MM.1S (cell line): ENCODE results near the gene RUNX1.

Source experiments
- DNase-seq: peaks from one replicate; pipeline ENCODE4 v3.0.0-alpha.2; 2015
- H2AFZ ChIP-seq: fragments of 300-600 bp; sonication (generic); 2 replicates; pipeline ENCODE4 v1.6.0; 2016; ENCODE audit warnings: antibody characterized with exemption, low read length
- H3F3A ChIP-seq: fragments of 300-600 bp; sonication (generic); 2 replicates; pipeline ENCODE4 v1.6.1; 2016; ENCODE audit warnings: mild to moderate bottlenecking, antibody characterized with exemption, low read length, moderate library complexity, mixed read lengths; ENCODE audit not compliant: insufficient read depth
- H3K27ac ChIP-seq: fragments of 300-600 bp; sonication (generic); 2 replicates; pipeline ENCODE4 v1.5.1; 2016; ENCODE audit warnings: mild to moderate bottlenecking, low read length
- H3K27me3 ChIP-seq: fragments of 300-600 bp; sonication (generic); replicated peaks from 2 replicates; pipeline ENCODE4 v1.6.0; 2016; ENCODE audit warnings: low read length; ENCODE audit not compliant: insufficient read depth
- H3K36me3 ChIP-seq: fragments of 300-600 bp; sonication (generic); replicated peaks from 2 replicates; pipeline ENCODE4 v1.6.1; 2016; ENCODE audit warnings: mild to moderate bottlenecking, low read length, mixed read lengths; ENCODE audit not compliant: insufficient read depth
- H3K4me1 ChIP-seq: fragments of 300-600 bp; sonication (generic); 2 replicates; pipeline ENCODE4 v1.6.1; 2016; ENCODE audit warnings: low read length, mixed read lengths
- H3K4me2 ChIP-seq: fragments of 300-600 bp; sonication (generic); 2 replicates; pipeline ENCODE4 v1.6.0; 2016; ENCODE audit warnings: low read depth, low read length
- H3K4me3 ChIP-seq: fragments of 300-600 bp; sonication (generic); 2 replicates; pipeline ENCODE4 v1.5.1; 2016; ENCODE audit warnings: low read length, mixed read lengths
- H3K79me2 ChIP-seq: fragments of 300-600 bp; sonication (generic); 2 replicates; pipeline ENCODE4 v1.6.1; 2016; ENCODE audit warnings: mixed run types, low read length, mixed read lengths
- H3K9ac ChIP-seq: fragments of 300-600 bp; sonication (generic); 2 replicates; pipeline ENCODE4 v1.6.1; 2016; ENCODE audit warnings: low read length, mixed read lengths
- H3K9me2 ChIP-seq: fragments of 300-600 bp; sonication (generic); replicated peaks from 2 replicates; pipeline ENCODE4 v1.6.1; 2016; ENCODE audit warnings: mild to moderate bottlenecking, low read length, mixed read lengths; ENCODE audit not compliant: insufficient read depth
- H3K9me3 ChIP-seq: fragments of 300-600 bp; sonication (generic); replicated peaks from 2 replicates; pipeline ENCODE4 v1.6.1; 2016; ENCODE audit warnings: mild to moderate bottlenecking, low read length, mixed read lengths; ENCODE audit not compliant: insufficient read depth
- H4K20me1 ChIP-seq: fragments of 300-600 bp; sonication (generic); 2 replicates; pipeline ENCODE4 v1.6.1; 2016; ENCODE audit warnings: mild to moderate bottlenecking, low read length, moderate library complexity, mixed read lengths; ENCODE audit not compliant: insufficient read depth
- EZH2 ChIP-seq: fragments of 300-600 bp; sonication (generic); optimal IDR thresholded peaks from 2 replicates; pipeline ENCODE3; 2017; ENCODE audit warnings: low read depth, mild to moderate bottlenecking, antibody characterized with exemption, low read length, mixed read lengths
- EZH2phosphoT487 ChIP-seq: fragments of 300-600 bp; sonication (generic); IDR thresholded peaks from 2 replicates; pipeline ENCODE4 v1.6.1; 2018; ENCODE audit warnings: antibody characterized with exemption, low read length
- TF ChIP-seq, protein P1 (sequence below): fragments of 300-600 bp; sonication (generic); IDR thresholded peaks from 2 replicates; pipeline ENCODE4 v1.5.1; 2016; ENCODE audit warnings: antibody characterized with exemption, low read length, mixed read lengths

The RUNX1 gene

DNA sequence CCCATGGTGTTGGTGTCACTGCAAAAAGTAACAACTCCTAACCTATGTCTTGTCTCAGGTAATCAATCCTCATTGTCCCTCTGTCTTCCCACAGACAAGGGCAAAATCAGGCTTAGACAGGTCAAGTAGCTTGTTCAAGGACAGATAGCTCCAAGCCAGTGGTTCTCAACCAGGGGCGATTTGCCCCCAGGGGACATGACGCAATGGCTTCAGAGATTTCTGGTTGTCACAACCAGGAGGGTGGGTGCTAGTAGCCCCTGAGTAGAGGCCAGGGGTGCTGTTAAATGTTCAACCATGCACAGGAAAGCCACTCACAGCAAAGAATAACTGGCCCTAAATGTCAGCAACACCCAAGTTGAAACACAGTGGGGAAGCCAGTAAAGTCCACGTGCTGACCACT, 178.9 kb downstream of the RUNX1 start:
- Histone ChIP-seq H3K79me2 (peaks cover 25% of the 10 kb centered on the region; the same call in 1 of the 2 replicates), H3K9ac (no peak overlapping the region), H3K27me3 (no peaks in the 10 kb centered on the region), H3K4me3 (no peak overlapping the region), H3K36me3 (no peaks in the 10 kb centered on the region), H3K27ac (no peak overlapping the region), H3K4me1 (peaks cover 31% of the 10 kb centered on the region), H3K9me3 (no peaks in the 10 kb centered on the region), H3K9me2 (no peaks in the 10 kb centered on the region), H4K20me1 (no peaks in the 10 kb centered on the region), H3K4me2 (no peak overlapping the region), H2AFZ (no peak overlapping the region), H3F3A (peaks cover 26% of the 10 kb centered on the region)
- no peak for DNase-seq
- TF ChIP-seq EZH2, result no peak
- TF ChIP-seq EZH2phosphoT487, result no peak
- TF ChIP-seq, protein P1, sequence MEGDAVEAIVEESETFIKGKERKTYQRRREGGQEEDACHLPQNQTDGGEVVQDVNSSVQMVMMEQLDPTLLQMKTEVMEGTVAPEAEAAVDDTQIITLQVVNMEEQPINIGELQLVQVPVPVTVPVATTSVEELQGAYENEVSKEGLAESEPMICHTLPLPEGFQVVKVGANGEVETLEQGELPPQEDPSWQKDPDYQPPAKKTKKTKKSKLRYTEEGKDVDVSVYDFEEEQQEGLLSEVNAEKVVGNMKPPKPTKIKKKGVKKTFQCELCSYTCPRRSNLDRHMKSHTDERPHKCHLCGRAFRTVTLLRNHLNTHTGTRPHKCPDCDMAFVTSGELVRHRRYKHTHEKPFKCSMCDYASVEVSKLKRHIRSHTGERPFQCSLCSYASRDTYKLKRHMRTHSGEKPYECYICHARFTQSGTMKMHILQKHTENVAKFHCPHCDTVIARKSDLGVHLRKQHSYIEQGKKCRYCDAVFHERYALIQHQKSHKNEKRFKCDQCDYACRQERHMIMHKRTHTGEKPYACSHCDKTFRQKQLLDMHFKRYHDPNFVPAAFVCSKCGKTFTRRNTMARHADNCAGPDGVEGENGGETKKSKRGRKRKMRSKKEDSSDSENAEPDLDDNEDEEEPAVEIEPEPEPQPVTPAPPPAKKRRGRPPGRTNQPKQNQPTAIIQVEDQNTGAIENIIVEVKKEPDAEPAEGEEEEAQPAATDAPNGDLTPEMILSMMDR, result no peak

DNA sequence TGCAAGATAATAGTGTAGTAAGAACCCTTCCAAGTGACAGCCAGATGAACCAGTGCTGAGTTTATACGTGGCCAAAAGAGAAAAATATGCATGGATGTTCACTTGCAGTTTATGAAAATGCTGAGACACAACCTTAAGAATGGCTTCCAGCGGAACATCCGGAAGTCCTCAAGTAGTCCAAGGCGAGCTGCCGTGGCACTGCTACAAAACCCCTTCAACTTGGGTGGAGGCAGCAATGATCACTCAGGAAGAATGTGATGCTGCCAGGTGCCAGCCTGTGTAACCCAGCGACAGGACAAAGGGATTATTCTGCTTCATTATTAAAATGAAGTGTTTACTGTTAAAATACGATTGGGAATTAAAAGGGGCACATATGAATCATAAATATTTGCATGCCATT, 179.6 kb downstream of the RUNX1 start:
- Histone ChIP-seq H3F3A (peaks cover 26% of the 10 kb centered on the region), H3K27ac (no peak overlapping the region)

DNA sequence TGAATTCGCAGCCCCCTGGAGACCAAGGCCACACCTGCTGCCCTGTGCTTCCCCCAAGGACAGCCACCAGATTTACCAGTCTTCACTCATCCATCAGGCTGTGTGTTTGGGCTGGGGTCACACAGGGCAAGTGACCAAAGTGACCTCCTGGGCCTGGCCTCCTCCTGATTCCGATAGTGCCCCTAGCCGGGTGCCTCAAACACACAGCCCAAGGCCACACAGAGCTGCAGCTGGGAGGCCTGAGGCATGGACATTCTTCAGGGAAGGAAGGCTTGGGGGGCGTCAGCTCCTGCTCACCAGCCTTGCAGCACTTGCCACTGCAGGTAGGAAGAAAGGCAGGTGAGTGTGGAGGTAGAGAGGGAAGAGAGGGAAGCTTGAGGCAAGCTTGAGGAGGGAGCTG, 181.3 kb downstream of the RUNX1 start:
- Histone ChIP-seq H3K4me2 (no peak overlapping the region), H3K9ac (no peak overlapping the region), H3K9me2 (no peaks in the 10 kb centered on the region), H3K27me3 (no peaks in the 10 kb centered on the region), H3K9me3 (no peaks in the 10 kb centered on the region), H3K36me3 (no peaks in the 10 kb centered on the region), H3K4me1 (peaks cover 37% of the 10 kb centered on the region), H3F3A (peaks cover 29% of the 10 kb centered on the region), H3K79me2 (peaks cover 19% of the 10 kb centered on the region), H3K27ac (no peak overlapping the region), H4K20me1 (no peaks in the 10 kb centered on the region), H3K4me3 (no peak overlapping the region), H2AFZ (no peak overlapping the region)
- TF ChIP-seq EZH2 (no peak), EZH2phosphoT487 (no peak)
- TF ChIP-seq, protein P1, result no peak
- DNase-seq, result no peak

More for the DNA sequence above, 179.6 kb downstream of the RUNX1 start:
- H3K9me3 ChIP-seq, result no peaks in the 10 kb centered on the region
- no peak overlapping the region for H3K4me3 ChIP-seq
- H4K20me1 ChIP-seq, result no peaks in the 10 kb centered on the region
- peaks cover 25% of the 10 kb centered on the region; the same call in 1 of the 2 replicates for H3K79me2 ChIP-seq
- H3K4me2 ChIP-seq, result no peak overlapping the region
- no peaks in the 10 kb centered on the region for H3K27me3 ChIP-seq
- no peak overlapping the region for H2AFZ ChIP-seq
- H3K36me3 ChIP-seq, result no peaks in the 10 kb centered on the region
- DNase-seq, result no peak
- TF ChIP-seq EZH2phosphoT487, result no peak
- no peak for TF ChIP-seq EZH2
- no peaks in the 10 kb centered on the region for H3K9me2 ChIP-seq
- H3K9ac ChIP-seq, result no peak overlapping the region
- peaks cover 31% of the 10 kb centered on the region for H3K4me1 ChIP-seq

DNA sequence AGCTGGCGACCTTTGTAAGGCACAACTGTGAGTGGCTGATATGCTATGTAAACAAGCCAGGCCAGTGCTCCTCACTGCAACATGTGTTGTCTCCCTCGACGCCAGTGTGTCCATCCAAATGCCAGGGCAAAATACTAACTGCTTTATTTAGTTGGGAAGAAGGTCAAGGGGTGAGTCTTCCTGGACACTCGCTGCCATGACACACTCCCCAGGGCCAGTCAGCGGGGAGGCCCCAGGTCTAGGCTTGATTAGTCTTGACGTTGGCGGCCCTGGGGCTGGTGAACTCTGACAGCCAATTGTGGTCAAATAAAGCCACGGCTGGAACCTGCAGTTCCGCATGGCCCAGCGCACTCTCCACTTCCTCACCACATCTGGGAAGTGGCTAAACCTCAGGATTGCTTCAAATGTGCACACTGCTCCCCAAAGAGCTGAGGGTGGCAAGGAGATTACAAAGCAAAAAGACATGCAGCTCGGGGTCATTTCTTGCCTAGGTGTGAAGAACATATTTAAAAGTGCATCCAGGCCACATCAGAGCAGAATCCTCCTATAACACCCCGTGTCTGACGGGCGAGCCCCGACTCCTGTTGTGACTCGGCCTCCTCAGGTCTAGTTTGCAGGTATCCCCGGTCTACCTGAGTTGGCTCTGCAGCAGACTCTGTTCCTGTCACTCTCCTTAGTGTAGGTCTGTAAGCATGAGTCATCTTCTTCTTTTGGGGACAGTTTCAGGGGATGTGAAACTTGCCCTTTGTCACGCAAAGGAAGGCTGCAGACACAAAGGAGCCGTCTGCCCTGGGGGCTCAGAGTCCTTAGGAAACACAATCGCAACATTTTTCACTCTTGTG, 183.5 kb downstream of the RUNX1 start:
- peak; percentile 99 for DNase-seq
- Histone ChIP-seq H3K9me3 (no peaks in the 10 kb centered on the region), H3K4me1 (peaks cover 37% of the 10 kb centered on the region), H3K4me3 (peak overlapping the region; percentile 36), H3K4me2 (peak overlapping the region; percentile 75), H3K9me2 (no peaks in the 10 kb centered on the region), H4K20me1 (no peaks in the 10 kb centered on the region), H3K27ac (peak overlapping the region; percentile 79), H3K27me3 (no peaks in the 10 kb centered on the region), H2AFZ (peak overlapping the region; percentile 32), H3K9ac (peak overlapping the region; percentile 52), H3F3A (peaks cover 29% of the 10 kb centered on the region), H3K36me3 (no peaks in the 10 kb centered on the region), H3K79me2 (peaks cover 12% of the 10 kb centered on the region)
- TF ChIP-seq EZH2 (no peak), EZH2phosphoT487 (no peak)
